Subcutaneous adipose tissue (tissue), 4 donors: Measurements from ENCODE around the gene FOXP1. TPM values are rescaled to one million over a fixed set of nuclear protein-coding genes. Genes with fewer than 3 reads are reported as not detected.

Source experiments
- CTCF ChIP-seq: fragments of 450-650 bp; IDR thresholded peaks from one replicate; pipeline ENCODE4 v1.5.1; 2016; ENCODE audit warnings: low read depth, mild to moderate bottlenecking, control low read depth, antibody characterized with exemption, moderate library complexity
- total RNA-seq, 4 donors: library from RNA; depleted of rRNA; stranded (reverse); fragments of >200 nt; gene quantifications; one replicate each; pipeline ENCODE4 v1.1.0, GENCODE V29; 2016

Gene FOXP1
- total RNA-seq, 4 donors from 2014 or later = 70.5 to 96.7 (median 88.0) TPM

DNA sequence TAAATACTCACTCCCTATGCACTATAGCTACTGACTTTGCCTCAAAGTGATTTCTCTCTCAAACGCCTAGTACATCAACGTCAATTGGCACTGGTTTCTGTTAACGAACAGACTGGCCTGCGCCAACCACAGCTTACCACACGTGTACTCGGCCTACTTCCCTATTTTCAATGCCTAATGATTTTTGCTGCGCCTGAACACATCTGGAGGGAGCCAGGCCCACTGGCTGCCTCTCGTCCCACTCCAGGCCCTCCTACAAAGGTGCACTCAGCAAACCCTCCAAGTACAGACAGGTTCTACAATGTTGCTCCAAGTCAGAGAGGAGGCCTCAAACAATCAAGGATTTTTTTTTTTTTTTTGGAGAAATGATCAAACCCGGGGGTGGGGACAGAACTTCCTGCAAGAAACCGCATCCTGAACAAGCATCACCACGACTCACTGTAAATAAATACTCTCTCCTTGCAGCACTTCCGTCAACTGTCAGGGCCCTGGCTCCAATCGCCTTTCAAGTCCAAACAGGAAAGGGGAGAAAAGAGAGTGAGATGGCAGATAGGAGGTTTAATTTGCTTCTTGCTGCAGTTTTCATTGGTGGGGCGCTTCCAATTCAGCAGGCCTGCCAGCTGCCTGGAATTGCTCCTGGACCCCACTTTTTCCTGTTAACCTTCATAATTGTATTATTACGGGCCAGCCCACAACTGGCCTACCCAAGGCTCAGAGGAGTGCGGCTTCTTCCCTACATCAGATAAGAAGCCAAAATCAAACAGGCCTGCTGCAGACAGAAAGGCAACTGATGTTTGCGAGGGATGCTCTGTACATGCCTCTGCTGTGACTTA is 139.3 kb downstream of the FOXP1 start:
- no peak for TF ChIP-seq CTCF

- TF ChIP-seq CTCF = no peak
These were observed 140.2 kb downstream of the FOXP1 start for GRCh38 chr3:71443332-71443731.

GRCh38 chr3:71442652-71443042 is 140.9 kb downstream of the FOXP1 start:
- TF ChIP-seq CTCF = no peak

GRCh38 chr3:71441925-71442651 is 141.4 kb downstream of the FOXP1 start:
- TF ChIP-seq CTCF = no peak

- no peak for TF ChIP-seq CTCF
These were observed 142.2 kb downstream of the FOXP1 start for GRCh38 chr3:71441217-71441924.

GRCh38 chr3:71438904-71439303 is 144.6 kb downstream of the FOXP1 start:
- TF ChIP-seq CTCF = no peak
